ENCODE results near the gene PIM2. TPM values are rescaled to one million over a fixed set of nuclear protein-coding genes. Genes with fewer than 3 reads are reported as not detected.

Gene PIM2
- total RNA-seq, 1 experiment from 2014 or later: 15.6 TPM

DNA sequence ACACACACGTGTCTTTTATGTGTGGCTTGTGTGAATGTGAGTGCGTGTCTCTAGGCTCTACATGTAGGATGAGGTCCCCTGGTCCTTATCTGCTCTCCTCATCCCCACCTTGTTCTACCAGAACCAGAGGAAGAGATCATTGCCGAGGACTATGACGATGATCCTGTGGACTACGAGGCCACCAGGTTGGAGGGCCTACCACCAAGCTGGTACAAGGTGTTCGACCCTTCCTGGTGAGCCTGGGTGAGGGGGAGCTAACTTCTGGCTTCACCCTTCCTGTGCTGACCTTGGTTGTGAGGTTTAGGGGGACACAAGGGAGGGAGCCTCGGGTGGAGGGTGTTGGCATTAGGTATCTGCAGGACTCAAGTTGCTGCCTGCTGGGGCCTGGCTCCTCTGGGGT, 17.8 kb downstream of the PIM2 start:
- POLR2A ChIA-PET: no interaction called here
- ATAC-seq: no peak

More for the DNA sequence above, 17.8 kb downstream of the PIM2 start:
- H3K27ac ChIP-seq (ENCODE audit: low read depth, low read length): no peak overlapping the region
- H3K79me2 ChIP-seq (ENCODE audit: insufficient read depth, low read length): peaks cover 26% of the 10 kb centered on the region
- no peak overlapping the region for H3K4me3 ChIP-seq (replicated peaks in 1 of 2; ENCODE audit: low read depth in 1 of 2, low read length in 2 of 2)
- peaks cover 3 to 11% of the 10 kb centered on the region in 2 experiments; a peak in 1 of 4 replicates for H3K4me1 ChIP-seq (ENCODE audit: control insufficient read depth in 1 of 2, insufficient read depth in 2 of 2, low read length in 2 of 2)
- intact Hi-C loops (cut with micrococcal nuclease): no loop called here
- H3K9me2 ChIP-seq (ENCODE audit: insufficient read depth): no peaks in the 10 kb centered on the region
- H2AFZ ChIP-seq (ENCODE audit: low read depth, low read length, poor library complexity, severe bottlenecking): no peak overlapping the region
- TF ChIP-seq ZFX (IDR thresholded peaks at IDR 0.05): no peak
- TF ChIP-seq ZBTB33 (IDR thresholded peaks at IDR 0.05; ENCODE audit: extremely low read depth, insufficient replicate concordance, low read length): no peak
- no peak for TF ChIP-seq EGR1 (IDR thresholded peaks at IDR 0.05; ENCODE audit: low read depth)
- no peak for TF ChIP-seq CBX3 (IDR thresholded peaks at IDR 0.05; ENCODE audit: low read depth)
- no peak for TF ChIP-seq YY1 (IDR thresholded peaks at IDR 0.05; ENCODE audit: extremely low read depth, insufficient replicate concordance, low read depth, low read length)
- TF ChIP-seq, protein P1, sequence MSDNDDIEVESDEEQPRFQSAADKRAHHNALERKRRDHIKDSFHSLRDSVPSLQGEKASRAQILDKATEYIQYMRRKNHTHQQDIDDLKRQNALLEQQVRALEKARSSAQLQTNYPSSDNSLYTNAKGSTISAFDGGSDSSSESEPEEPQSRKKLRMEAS (IDR thresholded peaks at IDR 0.05): no peak
- TF ChIP-seq CEBPB (IDR thresholded peaks at IDR 0.05; ENCODE audit: low read depth): no peak
- TF ChIP-seq, protein P2, sequence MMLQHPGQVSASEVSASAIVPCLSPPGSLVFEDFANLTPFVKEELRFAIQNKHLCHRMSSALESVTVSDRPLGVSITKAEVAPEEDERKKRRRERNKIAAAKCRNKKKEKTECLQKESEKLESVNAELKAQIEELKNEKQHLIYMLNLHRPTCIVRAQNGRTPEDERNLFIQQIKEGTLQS (IDR thresholded peaks at IDR 0.05): no peak
- TF ChIP-seq SIN3A (IDR thresholded peaks at IDR 0.05; ENCODE audit: low read depth): no peak
- no peak for TF ChIP-seq JUND (IDR thresholded peaks at IDR 0.05)
- TF ChIP-seq CTCF (IDR thresholded peaks at IDR 0.05 in 2 of 3, conservative IDR thresholded peaks at IDR 0.05 in 1 of 3; ENCODE audit: borderline replicate concordance in 1 of 3, insufficient read depth in 1 of 3, low read depth in 2 of 3, low read length in 2 of 3): no peak
- TF ChIP-seq EZH2 (IDR thresholded peaks at IDR 0.05): no peak
- TF ChIP-seq ELF1 (IDR thresholded peaks at IDR 0.05; ENCODE audit: borderline replicate concordance, low read depth): no peak
- TF ChIP-seq RAD21 (IDR thresholded peaks at IDR 0.05; ENCODE audit: low read depth): no peak
- TF ChIP-seq SP1 (IDR thresholded peaks at IDR 0.05; ENCODE audit: low read depth): no peak
- CTCF ChIA-PET: no interaction called here
- no peaks in the 10 kb centered on the region for H3K27me3 ChIP-seq (ENCODE audit: insufficient read depth, low read length)
- H3K4me2 ChIP-seq (ENCODE audit: low read length): no peak overlapping the region
- H3K9ac ChIP-seq (ENCODE audit: low read length): no peak overlapping the region
- no peaks in the 10 kb centered on the region for H3K9me3 ChIP-seq (ENCODE audit: control insufficient read depth in 1 of 2, insufficient read depth in 1 of 2, low read depth in 1 of 2, low read length in 2 of 2)
- RAD21 ChIA-PET (ENCODE audit: low non-redundant PET in 1 of 2, low total read pairs in 2 of 2, uncharacterized antibody in 2 of 2, unreplicated experiment in 2 of 2): no interaction called here
- BruUV-seq (replicated peaks): no TSS peak
- no peaks in the 10 kb centered on the region for H4K20me1 ChIP-seq (ENCODE audit: insufficient read depth)
- DNase-seq (ENCODE audit: low read depth, low spot score): no peak
- no peaks in the 10 kb centered on the region; a peak in 2 of 4 replicates for H3K36me3 ChIP-seq (ENCODE audit: control insufficient read depth in 1 of 2, insufficient read depth in 2 of 2, low read length in 2 of 2)
